Choroid plexus epithelial cell (primary cell): Measurements from ENCODE around the gene SOX4.
A peak's percentile ranks its signal among the peaks of the same experiment; 100 is the strongest.

Experiments
- DNase-seq: peaks from one replicate; pipeline ENCODE4 v3.0.0-alpha.2; 2010; ENCODE audit warnings: low read depth
- H3K4me3 ChIP-seq: 2 replicates; pipeline ENCODE4 v1.5.1; 2011; ENCODE audit warnings: low read depth, mild to moderate bottlenecking, control low read depth, low read length, moderate library complexity
- CTCF ChIP-seq: conservative IDR thresholded peaks from 2 replicates; pipeline ENCODE4 v1.5.1; 2011; ENCODE audit warnings: low read depth, mild to moderate bottlenecking, control low read depth, inconsistent platforms, low read length, moderate library complexity

Gene SOX4

GRCh38 chr6:21560249-21560648 is 33.3 kb upstream of the SOX4 start:
- no peak for DNase-seq
- no peak overlapping the region for H3K4me3 ChIP-seq
- no peak for TF ChIP-seq CTCF

DNA sequence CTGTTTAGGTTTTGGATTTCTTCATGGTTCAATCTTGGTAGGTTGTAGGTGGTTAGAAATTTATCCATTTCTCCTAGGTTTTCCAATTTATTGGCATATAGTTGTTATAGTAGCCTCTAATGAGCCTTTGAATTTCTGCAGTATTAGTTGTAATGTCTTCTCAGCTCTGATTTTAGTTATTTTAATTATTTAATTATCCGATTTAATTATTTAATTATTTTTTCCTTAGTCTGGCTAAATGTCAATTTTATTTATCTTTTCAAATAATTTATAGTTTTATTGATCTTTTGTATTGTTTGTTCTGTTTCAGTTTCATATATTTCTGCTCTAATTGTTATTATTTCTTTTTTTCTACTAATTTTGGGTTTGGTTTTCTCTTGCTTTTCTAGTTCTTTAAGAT is 28.1 kb upstream of the SOX4 start:
- no peak overlapping the region for H3K4me3 ChIP-seq
- TF ChIP-seq CTCF, result no peak
- no peak for DNase-seq

GRCh38 chr6:21578523-21578922 is 15.0 kb upstream of the SOX4 start:
- DNase-seq, result no peak
- TF ChIP-seq CTCF, result no peak
- no peak overlapping the region for H3K4me3 ChIP-seq

DNA sequence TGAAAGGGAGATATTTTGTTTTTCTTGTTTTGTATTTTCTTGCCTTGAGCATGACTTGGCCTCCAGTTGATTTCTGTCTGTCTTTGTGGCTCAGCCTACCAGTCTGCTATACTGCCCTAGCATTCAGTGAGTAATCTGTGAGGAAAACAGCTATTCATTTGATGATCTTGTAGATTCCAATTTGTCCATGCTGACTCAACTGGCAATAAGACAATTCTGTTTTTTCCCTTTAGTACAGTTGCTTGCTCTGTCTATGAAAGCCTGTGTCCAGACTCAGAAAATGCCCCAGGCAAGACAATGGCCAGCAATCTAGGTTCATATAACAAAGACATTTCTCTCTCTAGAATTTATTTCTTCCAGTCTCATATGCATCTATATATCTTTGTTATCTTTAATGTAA is 10.9 kb upstream of the SOX4 start:
- no peak for TF ChIP-seq CTCF
- DNase-seq, result no peak
- H3K4me3 ChIP-seq, result no peak overlapping the region

GRCh38 chr6:21586300-21586699 is 7.3 kb upstream of the SOX4 start:
- no peak overlapping the region for H3K4me3 ChIP-seq
- DNase-seq, result no peak
- TF ChIP-seq CTCF, result no peak

- DNase-seq, result peak; percentile 20
- no peak for TF ChIP-seq CTCF
- H3K4me3 ChIP-seq, result peak overlapping the region; percentile 75
Measured at GRCh38 chr6:21586740-21587178, 6.8 kb upstream of the SOX4 start.

DNA sequence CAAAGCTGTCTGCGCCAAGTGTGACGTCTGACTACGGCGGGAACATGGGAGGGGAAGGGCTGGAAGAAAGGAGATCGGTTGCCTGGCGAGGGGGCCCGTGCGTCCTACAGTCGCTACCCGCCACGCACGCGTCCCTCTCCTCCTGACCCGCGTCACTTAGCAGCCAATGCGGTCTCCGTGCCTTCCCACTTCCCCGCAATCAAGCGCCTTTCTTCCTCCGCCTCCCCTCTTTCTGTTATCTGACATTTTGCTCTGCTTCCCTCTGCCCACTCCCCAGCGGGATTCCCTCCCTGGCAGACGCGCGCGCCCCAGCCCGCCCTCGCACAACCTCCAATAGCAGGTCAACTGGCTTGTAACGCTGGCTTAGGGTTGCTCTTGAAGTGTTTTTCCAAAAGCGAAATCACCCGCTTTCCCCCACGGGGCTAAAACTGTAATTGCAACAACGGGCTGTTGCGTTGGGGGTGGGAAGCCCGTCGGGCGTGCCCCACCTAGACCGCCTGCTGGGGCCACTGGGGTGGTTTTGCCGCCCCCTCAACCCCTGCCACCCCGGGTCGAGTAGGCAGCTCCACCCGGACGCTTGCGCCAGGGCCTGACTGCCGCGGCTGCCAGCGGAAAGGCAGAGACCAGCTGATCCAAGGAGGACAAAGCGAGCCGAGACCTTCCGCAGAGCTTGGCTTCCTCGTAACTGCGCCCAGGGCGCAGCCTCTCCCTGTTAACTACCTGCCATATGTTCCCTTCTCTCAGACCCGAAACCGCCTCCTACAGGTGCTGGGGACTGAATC is 6.2 kb upstream of the SOX4 start:
- peak; percentile 74 for DNase-seq
- TF ChIP-seq CTCF, result peak; percentile 51
- H3K4me3 ChIP-seq, result peak overlapping the region; percentile 75
